Liver (tissue), 9 donors: ENCODE data around the gene INPP5B. TPM values are rescaled to one million over a fixed set of nuclear protein-coding genes. Genes with fewer than 3 reads are reported as not detected.

Experiments
- DNase-seq: peaks from one replicate; pipeline ENCODE4 v3.0.0-alpha.2; 2017; ENCODE audit warnings: low spot score
- H3K27ac ChIP-seq, 2 donors: one replicate each; pipeline ENCODE4 v1.7.0; 2013; ENCODE audit warnings: inconsistent platforms in 2 of 2, low read length in 2 of 2, control low read depth in 1 of 2, low read depth in 1 of 2, mild to moderate bottlenecking in 1 of 2
- H3K27me3 ChIP-seq, 4 donors: one replicate each; pipeline versions ENCODE4 v1.6.1 to v1.7.0; 2013; ENCODE audit warnings: low read length in 3 of 4, inconsistent platforms in 1 of 4, mild to moderate bottlenecking in 1 of 4, moderate library complexity in 1 of 4; ENCODE audit not compliant: control insufficient read depth in 4 of 4, insufficient read depth in 4 of 4
- H3K36me3 ChIP-seq, 4 donors: one replicate each; pipeline versions ENCODE4 v1.6.1 to v1.7.0; 2013; ENCODE audit warnings: low read length in 3 of 4, mild to moderate bottlenecking in 3 of 4, low read depth in 1 of 4, moderate library complexity in 1 of 4; ENCODE audit not compliant: control insufficient read depth in 4 of 4, insufficient read depth in 3 of 4
- H3K4me1 ChIP-seq, 4 donors: one replicate each; pipeline versions ENCODE4 v1.6.1 to v1.7.0; 2013; ENCODE audit warnings: low read length in 3 of 4, mild to moderate bottlenecking in 3 of 4, moderate library complexity in 1 of 4; ENCODE audit not compliant: control insufficient read depth in 4 of 4, insufficient read depth in 4 of 4
- H3K4me3 ChIP-seq, 3 donors: one replicate each; pipeline versions ENCODE4 v1.6.1 to v1.7.0; 2013; ENCODE audit warnings: low read length in 3 of 3, control low read depth in 1 of 3, low read depth in 1 of 3, mild to moderate bottlenecking in 1 of 3
- H3K9ac ChIP-seq, 2 donors: one replicate each; pipeline ENCODE4 v1.7.0; 2013; ENCODE audit warnings: low read length in 2 of 2, mild to moderate bottlenecking in 2 of 2, moderate library complexity in 2 of 2, control low read depth in 1 of 2, low read depth in 1 of 2
- H3K9me3 ChIP-seq, 4 donors: one replicate each; pipeline versions ENCODE4 v1.6.1 to v1.7.0; 2013; ENCODE audit warnings: low read length in 3 of 4; ENCODE audit not compliant: control insufficient read depth in 4 of 4
- EGR1 ChIP-seq, 2 donors: IDR thresholded peaks; 2 replicates each; pipeline ENCODE4 v1.6.1; 2016 to 2018; ENCODE audit warnings: antibody characterized with exemption in 2 of 2, low read depth in 2 of 2
- FOXA1 ChIP-seq: IDR thresholded peaks from 2 replicates; pipeline ENCODE4 v1.6.1; 2016; ENCODE audit warnings: antibody characterized with exemption
- HNF4A ChIP-seq, 2 donors: conservative IDR thresholded peaks; 2 replicates each; pipeline ENCODE4 v1.6.1; 2016; ENCODE audit warnings: antibody characterized with exemption in 2 of 2, mild to moderate bottlenecking in 2 of 2
- JUND ChIP-seq, 2 donors: IDR thresholded peaks; 2 replicates each; pipeline ENCODE4 v1.6.1; 2016; ENCODE audit warnings: antibody characterized with exemption in 2 of 2
- RXRA ChIP-seq, 2 donors: IDR thresholded peaks; 2 replicates each; pipeline ENCODE4 v1.6.1; 2017 to 2018; ENCODE audit warnings: antibody characterized with exemption in 2 of 2, mild to moderate bottlenecking in 1 of 2
- TAF1 ChIP-seq: conservative IDR thresholded peaks from 2 replicates; pipeline ENCODE4 v1.6.1; 2016; ENCODE audit warnings: antibody characterized with exemption, mild to moderate bottlenecking
- WGBS: extraction: QIAGEN DNeasy Blood & Tissue Kit; methylation state at CpG from one replicate; pipeline ENCODE4 v1.1.7; 2013; 5-methylcytosine and 5-hydroxymethylcytosine counted together
- polyA plus RNA-seq, 2 donors: library from polyadenylated mRNA; stranded (reverse) in 1 of 2; unstranded in 1 of 2; fragments of 200-250 nt in 1 of 2; fragments of >200 nt in 1 of 2; fragmentation: Nextera tagmentation in 1 of 2; extraction: Ambion mirVana in 1 of 2; gene quantifications; one replicate each; pipeline versions ENCODE4 v1.2.1 to v1.2.3, GENCODE V29; 2013 to 2015
- total RNA-seq, 2 donors: library from RNA; depleted of rRNA; stranded (reverse); fragments of >200 nt; gene quantifications; one replicate each; pipeline ENCODE4 v1.2.3, GENCODE V29; 2014
- TF ChIP-seq, protein P1 (sequence below): IDR thresholded peaks from 2 replicates; pipeline ENCODE4 v1.6.1; 2016; ENCODE audit warnings: antibody characterized with exemption, mild to moderate bottlenecking
- TF ChIP-seq, protein P2 (sequence below): IDR thresholded peaks from 2 replicates; pipeline ENCODE4 v1.6.1; 2016; ENCODE audit warnings: antibody characterized with exemption
- TF ChIP-seq, protein P3 (sequence below): fragments of 150-350 bp; IDR thresholded peaks from 2 replicates; pipeline ENCODE4 v1.5.1; 2017; ENCODE audit warnings: improper control_type of control experiment, low read depth, low read length; ENCODE audit not compliant: missing input control
- donor health status: healthy.
- donor health status: healthy.
- donor health status: healthy.
- donor health status: healthy.
- donor health status: healthy.

The INPP5B gene
- total and polyA plus RNA-seq, 4 donors = 5.0 to 30.9 (median 13.6) TPM

DNA sequence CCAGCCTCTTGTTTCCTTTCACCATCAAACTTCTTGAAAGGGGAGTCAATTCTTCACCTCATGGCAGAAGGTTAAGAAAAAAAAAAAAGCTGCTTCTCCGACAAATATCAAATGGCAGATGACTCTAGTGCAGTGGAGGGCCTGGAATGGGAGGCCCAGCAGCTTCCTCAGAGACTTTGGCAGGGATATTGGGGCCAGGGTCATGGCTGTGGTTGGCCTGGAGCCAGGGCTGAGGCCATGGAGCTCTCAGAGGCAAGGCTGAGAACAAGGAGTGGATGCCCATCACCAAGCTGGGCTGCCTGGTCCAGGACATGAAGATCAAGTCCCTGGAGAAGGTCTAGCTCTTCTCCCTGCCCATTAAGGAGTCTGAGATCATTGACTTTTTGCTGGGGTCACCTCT, 106.1 kb downstream of the INPP5B start:
- DNase-seq = no peak
- Histone ChIP-seq H3K36me3 (peaks cover 9 to 30% (median 20%) of the 10 kb centered on the region in 4 donors), H3K4me3 (no peak overlapping the region), H3K27ac (no peak overlapping the region), H3K27me3 (no peaks in the 10 kb centered on the region), H3K9me3 (no peaks in the 10 kb centered on the region), H3K4me1 (peaks cover 0 to 12% (median 4%) of the 10 kb centered on the region in 4 donors), H3K9ac (no peak overlapping the region)
- 81% methylated on average over 1 of the region's 1 CpG for WGBS
- no peak for TF ChIP-seq TAF1
- TF ChIP-seq EGR1 (IDR thresholded peaks at IDR 0.05; ENCODE audit: low read depth in 2 of 2) = no peak
- no peak for TF ChIP-seq JUND (IDR thresholded peaks at IDR 0.05)

DNA sequence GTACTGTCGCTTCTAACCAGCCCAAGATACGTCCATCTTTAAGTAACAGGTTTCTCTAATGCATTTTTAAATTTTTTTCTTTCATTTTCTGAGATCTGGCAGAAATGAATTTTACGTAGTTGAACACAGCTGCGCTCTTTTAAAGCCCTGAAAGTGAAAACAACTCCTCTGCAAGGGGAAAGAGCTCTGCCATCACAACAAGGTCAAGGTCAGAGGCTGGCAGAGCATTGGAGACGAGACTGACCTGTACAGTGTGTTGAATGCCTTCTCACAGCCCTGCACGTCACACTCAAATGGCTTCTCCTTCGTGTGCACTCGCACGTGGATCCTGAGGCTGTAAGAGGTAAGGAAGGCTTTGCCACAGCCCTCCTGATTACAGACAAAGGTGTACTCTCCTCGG, 107.2 kb downstream of the INPP5B start:
- 89% methylated on average over 10 of the region's 10 CpGs for WGBS

DNA sequence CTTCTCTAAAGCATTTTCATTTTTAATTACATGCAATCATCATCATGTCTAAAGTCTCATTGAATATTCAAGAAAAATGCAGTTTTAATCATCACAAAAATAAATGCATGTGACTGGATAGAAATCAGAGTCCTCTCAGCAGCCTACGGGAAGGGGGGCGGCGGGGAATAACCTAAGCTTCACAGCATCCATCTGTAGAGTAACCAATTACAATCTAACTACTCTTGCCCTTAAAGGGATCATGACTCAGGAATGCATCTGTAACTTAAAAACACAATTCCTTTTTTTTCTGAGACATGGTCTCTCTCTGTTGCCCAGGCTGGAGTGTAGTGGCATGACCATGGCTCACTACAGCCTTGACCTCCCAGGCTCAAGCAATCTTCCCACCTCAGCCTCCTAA, 110.1 kb downstream of the INPP5B start:
- H3K27me3 ChIP-seq = no peaks in the 10 kb centered on the region
- no peaks in the 10 kb centered on the region for H3K9me3 ChIP-seq
- WGBS = 68% methylated on average over 3 of the region's 3 CpGs
- H3K27ac ChIP-seq = no peak overlapping the region
- H3K9ac ChIP-seq = no peak overlapping the region
- H3K36me3 ChIP-seq = peaks cover 12 to 57% (median 45%) of the 10 kb centered on the region in 4 donors
- no peak overlapping the region for H3K4me3 ChIP-seq
- no peak for DNase-seq
- no peak for TF ChIP-seq RXRA (IDR thresholded peaks at IDR 0.05)
- no peak for TF ChIP-seq FOXA1
- TF ChIP-seq, protein P1, sequence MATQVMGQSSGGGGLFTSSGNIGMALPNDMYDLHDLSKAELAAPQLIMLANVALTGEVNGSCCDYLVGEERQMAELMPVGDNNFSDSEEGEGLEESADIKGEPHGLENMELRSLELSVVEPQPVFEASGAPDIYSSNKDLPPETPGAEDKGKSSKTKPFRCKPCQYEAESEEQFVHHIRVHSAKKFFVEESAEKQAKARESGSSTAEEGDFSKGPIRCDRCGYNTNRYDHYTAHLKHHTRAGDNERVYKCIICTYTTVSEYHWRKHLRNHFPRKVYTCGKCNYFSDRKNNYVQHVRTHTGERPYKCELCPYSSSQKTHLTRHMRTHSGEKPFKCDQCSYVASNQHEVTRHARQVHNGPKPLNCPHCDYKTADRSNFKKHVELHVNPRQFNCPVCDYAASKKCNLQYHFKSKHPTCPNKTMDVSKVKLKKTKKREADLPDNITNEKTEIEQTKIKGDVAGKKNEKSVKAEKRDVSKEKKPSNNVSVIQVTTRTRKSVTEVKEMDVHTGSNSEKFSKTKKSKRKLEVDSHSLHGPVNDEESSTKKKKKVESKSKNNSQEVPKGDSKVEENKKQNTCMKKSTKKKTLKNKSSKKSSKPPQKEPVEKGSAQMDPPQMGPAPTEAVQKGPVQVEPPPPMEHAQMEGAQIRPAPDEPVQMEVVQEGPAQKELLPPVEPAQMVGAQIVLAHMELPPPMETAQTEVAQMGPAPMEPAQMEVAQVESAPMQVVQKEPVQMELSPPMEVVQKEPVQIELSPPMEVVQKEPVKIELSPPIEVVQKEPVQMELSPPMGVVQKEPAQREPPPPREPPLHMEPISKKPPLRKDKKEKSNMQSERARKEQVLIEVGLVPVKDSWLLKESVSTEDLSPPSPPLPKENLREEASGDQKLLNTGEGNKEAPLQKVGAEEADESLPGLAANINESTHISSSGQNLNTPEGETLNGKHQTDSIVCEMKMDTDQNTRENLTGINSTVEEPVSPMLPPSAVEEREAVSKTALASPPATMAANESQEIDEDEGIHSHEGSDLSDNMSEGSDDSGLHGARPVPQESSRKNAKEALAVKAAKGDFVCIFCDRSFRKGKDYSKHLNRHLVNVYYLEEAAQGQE = no peak
- H3K4me1 ChIP-seq = no peaks in the 10 kb centered on the region

More for the DNA sequence above, 107.2 kb downstream of the INPP5B start:
- DNase-seq = no peak
- TF ChIP-seq FOXA1 (no peak), JUND (IDR thresholded peaks at IDR 0.05) (no peak), HNF4A (conservative IDR thresholded peaks at IDR 0.05) (no peak), RXRA (IDR thresholded peaks at IDR 0.05) (no peak)
- TF ChIP-seq, protein P2, sequence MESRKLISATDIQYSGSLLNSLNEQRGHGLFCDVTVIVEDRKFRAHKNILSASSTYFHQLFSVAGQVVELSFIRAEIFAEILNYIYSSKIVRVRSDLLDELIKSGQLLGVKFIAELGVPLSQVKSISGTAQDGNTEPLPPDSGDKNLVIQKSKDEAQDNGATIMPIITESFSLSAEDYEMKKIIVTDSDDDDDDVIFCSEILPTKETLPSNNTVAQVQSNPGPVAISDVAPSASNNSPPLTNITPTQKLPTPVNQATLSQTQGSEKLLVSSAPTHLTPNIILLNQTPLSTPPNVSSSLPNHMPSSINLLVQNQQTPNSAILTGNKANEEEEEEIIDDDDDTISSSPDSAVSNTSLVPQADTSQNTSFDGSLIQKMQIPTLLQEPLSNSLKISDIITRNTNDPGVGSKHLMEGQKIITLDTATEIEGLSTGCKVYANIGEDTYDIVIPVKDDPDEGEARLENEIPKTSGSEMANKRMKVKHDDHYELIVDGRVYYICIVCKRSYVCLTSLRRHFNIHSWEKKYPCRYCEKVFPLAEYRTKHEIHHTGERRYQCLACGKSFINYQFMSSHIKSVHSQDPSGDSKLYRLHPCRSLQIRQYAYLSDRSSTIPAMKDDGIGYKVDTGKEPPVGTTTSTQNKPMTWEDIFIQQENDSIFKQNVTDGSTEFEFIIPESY = no peak
- TF ChIP-seq, protein P3, sequence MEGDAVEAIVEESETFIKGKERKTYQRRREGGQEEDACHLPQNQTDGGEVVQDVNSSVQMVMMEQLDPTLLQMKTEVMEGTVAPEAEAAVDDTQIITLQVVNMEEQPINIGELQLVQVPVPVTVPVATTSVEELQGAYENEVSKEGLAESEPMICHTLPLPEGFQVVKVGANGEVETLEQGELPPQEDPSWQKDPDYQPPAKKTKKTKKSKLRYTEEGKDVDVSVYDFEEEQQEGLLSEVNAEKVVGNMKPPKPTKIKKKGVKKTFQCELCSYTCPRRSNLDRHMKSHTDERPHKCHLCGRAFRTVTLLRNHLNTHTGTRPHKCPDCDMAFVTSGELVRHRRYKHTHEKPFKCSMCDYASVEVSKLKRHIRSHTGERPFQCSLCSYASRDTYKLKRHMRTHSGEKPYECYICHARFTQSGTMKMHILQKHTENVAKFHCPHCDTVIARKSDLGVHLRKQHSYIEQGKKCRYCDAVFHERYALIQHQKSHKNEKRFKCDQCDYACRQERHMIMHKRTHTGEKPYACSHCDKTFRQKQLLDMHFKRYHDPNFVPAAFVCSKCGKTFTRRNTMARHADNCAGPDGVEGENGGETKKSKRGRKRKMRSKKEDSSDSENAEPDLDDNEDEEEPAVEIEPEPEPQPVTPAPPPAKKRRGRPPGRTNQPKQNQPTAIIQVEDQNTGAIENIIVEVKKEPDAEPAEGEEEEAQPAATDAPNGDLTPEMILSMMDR = no peak
- Histone ChIP-seq H3K4me1 (peaks cover 0 to 6% (median 2%) of the 10 kb centered on the region in 4 donors), H3K36me3 (peaks cover 9 to 40% (median 29%) of the 10 kb centered on the region in 4 donors), H3K27ac (no peak overlapping the region), H3K4me3 (no peak overlapping the region), H3K9me3 (no peaks in the 10 kb centered on the region), H3K27me3 (no peaks in the 10 kb centered on the region), H3K9ac (no peak overlapping the region)
